Prostate gland (tissue), 2 donors: ENCODE data around the gene ITGA11. TPM values are rescaled to one million over a fixed set of nuclear protein-coding genes. Genes with fewer than 3 reads are reported as not detected.

Experiments
- DNase-seq: peaks from one replicate; pipeline ENCODE4 v3.0.0-alpha.2; 2019; ENCODE audit warnings: low spot score
- H3K27ac ChIP-seq, 2 donors: fragments of 200-600 bp; sonication (generic); 2 replicates each; pipeline ENCODE4 v1.5.1; 2017 to 2019
- H3K27me3 ChIP-seq: fragments of 200-600 bp; sonication (generic); replicated peaks from 2 replicates; pipeline ENCODE4 v1.5.1; 2019; ENCODE audit not compliant: insufficient read depth
- H3K36me3 ChIP-seq, 2 donors: fragments of 200-600 bp; sonication (generic); 1 replicate in 1 of 2; 2 replicates in 1 of 2; pipeline versions ENCODE4 v1.5.1 to v1.8.1; 2017 to 2019
- H3K4me1 ChIP-seq: fragments of 200-600 bp; sonication (generic); replicated peaks from 2 replicates; pipeline ENCODE4 v1.5.1; 2019
- H3K4me3 ChIP-seq, 2 donors: fragments of 200-600 bp; sonication (generic); 2 replicates each; pipeline ENCODE4 v1.5.1; 2017 to 2019
- H3K9me3 ChIP-seq: fragments of 200-600 bp; sonication (generic); 2 replicates; pipeline ENCODE4 v1.5.1; 2017
- POLR2A ChIP-seq: fragments of 450-650 bp; IDR thresholded peaks from one replicate; pipeline ENCODE4 v1.6.1; 2016; ENCODE audit warnings: antibody characterized with exemption, mild to moderate bottlenecking
- POLR2AphosphoS5 ChIP-seq: sonication (generic); formaldehyde crosslinking; IDR thresholded peaks from one replicate; pipeline ENCODE4 v1.6.1; 2017; ENCODE audit warnings: antibody characterized with exemption
- WGBS: methylation state at CpG from one replicate; pipeline ENCODE4 v1.1.5; 2018; 5-methylcytosine and 5-hydroxymethylcytosine counted together
- intact Hi-C: fragments of 100-400 bp; cut with DNase I; formaldehyde crosslinking; loops from one replicate; pipeline ENCODE4 v1.14.2; 2022
- total RNA-seq, 2 donors: library from RNA; depleted of rRNA; stranded (reverse); fragments of >200 nt; gene quantifications; one replicate each; pipeline ENCODE4 v1.1.0, GENCODE V29; 2016
- TF ChIP-seq, protein P1 (sequence below), 4 experiments: fragments of 200-600 bp in 2 of 4; fragments of 450-650 bp in 2 of 4; sonication (generic) in 2 of 4; IDR thresholded peaks; 1 replicate in 3 of 4; 2 replicates in 1 of 4; pipeline ENCODE4 v1.5.1; 2016 to 2019; ENCODE audit warnings: antibody characterized with exemption in 4 of 4, mild to moderate bottlenecking in 2 of 4, moderate library complexity in 2 of 4

ITGA11 gene
- total RNA-seq, 2 donors from 2014 or later = 2.0 to 11.0 TPM

GRCh38 chr15:68252925-68253534, 178.9 kb downstream of the ITGA11 start:
- DNase-seq = peak; percentile 54
- Histone ChIP-seq H3K4me3 (no peak overlapping the region), H3K36me3 (no peaks in the 10 kb centered on the region), H3K27me3 (no peaks in the 10 kb centered on the region), H3K4me1 (no peaks in the 10 kb centered on the region), H3K9me3 (no peaks in the 10 kb centered on the region), H3K27ac (no peak overlapping the region)
- intact Hi-C loops = loop anchor here (5.0 to 10.0 kb wide), 2 partner anchors 54 to 422 kb away; no protein-coding TSS in a partner anchor
- WGBS = 24% methylated on average over 7 of the region's 7 CpGs
- TF ChIP-seq POLR2AphosphoS5 (peak; percentile 51), POLR2A (no peak)
- TF ChIP-seq, protein P1, sequence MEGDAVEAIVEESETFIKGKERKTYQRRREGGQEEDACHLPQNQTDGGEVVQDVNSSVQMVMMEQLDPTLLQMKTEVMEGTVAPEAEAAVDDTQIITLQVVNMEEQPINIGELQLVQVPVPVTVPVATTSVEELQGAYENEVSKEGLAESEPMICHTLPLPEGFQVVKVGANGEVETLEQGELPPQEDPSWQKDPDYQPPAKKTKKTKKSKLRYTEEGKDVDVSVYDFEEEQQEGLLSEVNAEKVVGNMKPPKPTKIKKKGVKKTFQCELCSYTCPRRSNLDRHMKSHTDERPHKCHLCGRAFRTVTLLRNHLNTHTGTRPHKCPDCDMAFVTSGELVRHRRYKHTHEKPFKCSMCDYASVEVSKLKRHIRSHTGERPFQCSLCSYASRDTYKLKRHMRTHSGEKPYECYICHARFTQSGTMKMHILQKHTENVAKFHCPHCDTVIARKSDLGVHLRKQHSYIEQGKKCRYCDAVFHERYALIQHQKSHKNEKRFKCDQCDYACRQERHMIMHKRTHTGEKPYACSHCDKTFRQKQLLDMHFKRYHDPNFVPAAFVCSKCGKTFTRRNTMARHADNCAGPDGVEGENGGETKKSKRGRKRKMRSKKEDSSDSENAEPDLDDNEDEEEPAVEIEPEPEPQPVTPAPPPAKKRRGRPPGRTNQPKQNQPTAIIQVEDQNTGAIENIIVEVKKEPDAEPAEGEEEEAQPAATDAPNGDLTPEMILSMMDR (IDR thresholded peaks at IDR 0.05) = peak; percentile 30 to 90 (median 80)

DNA sequence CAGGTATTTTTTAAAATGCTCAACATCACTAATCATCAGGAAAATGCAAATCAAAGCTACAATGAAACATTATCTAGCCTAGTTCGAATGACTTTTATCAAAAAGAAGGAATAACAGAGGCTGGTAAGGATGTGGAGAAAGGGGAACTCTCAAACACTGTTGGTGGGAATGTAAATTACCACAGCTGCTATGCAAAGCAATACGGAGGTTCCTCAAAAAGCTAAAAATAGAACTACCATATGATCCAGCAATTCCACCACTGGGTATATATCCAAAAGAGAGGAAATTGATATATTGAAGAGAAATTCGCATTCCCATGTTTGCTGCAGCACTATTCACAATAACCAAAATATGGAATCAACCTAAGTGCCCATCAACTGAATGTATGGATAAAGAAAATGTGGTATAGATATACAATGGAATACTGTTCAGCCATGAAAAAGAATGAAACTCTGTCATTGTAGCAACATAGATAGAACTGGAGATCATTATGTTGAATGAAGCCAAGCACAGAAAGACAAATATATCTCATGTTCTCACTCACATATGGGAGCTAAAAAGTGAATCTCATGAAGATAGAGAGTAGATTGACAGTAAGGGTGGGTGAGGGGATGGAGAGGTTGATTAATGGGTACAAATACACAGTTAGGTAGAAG, 182.8 kb downstream of the ITGA11 start:
- 73% methylated on average over 3 of the region's 3 CpGs for WGBS
- intact Hi-C loops = no loop called here
- H3K27me3 ChIP-seq = no peaks in the 10 kb centered on the region
- no peak overlapping the region for H3K27ac ChIP-seq
- H3K36me3 ChIP-seq = no peaks in the 10 kb centered on the region
- TF ChIP-seq POLR2AphosphoS5 (no peak), POLR2A (no peak)
- TF ChIP-seq, protein P1 (IDR thresholded peaks at IDR 0.05) = no peak
- no peaks in the 10 kb centered on the region for H3K4me1 ChIP-seq
- no peak overlapping the region for H3K4me3 ChIP-seq
- no peaks in the 10 kb centered on the region for H3K9me3 ChIP-seq
- no peak for DNase-seq

Other genes starting within 250 kb of the ITGA11 start
- 10 to 100 TPM in 1 of 2 donors, 1 to 10 TPM in 1; 4.5 to 18.8 TPM for gene CALML4, start 226.8 kb downstream of the ITGA11 start, total RNA-seq
- 10 to 100 TPM; 22.7 to 41.8 TPM for gene CLN6, start 202.4 kb downstream of the ITGA11 start, total RNA-seq
- 10 to 100 TPM; 46.0 to 50.0 TPM for gene FEM1B, start 154.4 kb downstream of the ITGA11 start, total RNA-seq
- 1 to 10 TPM in 1 of 2 donors, under 1 TPM in 1; 0.50 to 1.4 TPM for gene CORO2B, start 146.8 kb upstream of the ITGA11 start, total RNA-seq